ENCODE measurements around the gene HDAC9.

Gene HDAC9

DNA sequence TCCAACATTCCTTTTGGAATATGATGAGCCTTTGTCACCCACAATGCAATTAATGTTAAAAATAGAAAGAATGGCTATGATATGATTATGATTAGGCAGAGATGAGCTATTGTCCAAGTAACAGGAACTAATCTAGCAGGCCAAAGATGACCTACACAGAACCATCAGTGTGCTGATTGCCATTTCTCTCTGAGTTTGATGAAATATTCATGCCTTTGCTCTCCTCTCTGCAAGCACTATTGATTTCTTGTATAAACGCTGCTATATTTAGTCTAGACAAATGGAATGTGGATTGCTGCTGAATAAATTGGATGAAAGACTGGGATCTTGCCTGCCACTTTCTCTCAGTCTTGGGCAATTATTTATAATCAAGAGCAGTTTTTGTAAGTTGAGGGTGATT is 85.4 kb downstream of the HDAC9 start:
- no peak for TF ChIP-seq CTCF (IDR thresholded peaks at IDR 0.05; ENCODE audit: extremely low read depth, missing control alignments)
- no peak for DNase-seq (ENCODE audit: low spot score)

DNA sequence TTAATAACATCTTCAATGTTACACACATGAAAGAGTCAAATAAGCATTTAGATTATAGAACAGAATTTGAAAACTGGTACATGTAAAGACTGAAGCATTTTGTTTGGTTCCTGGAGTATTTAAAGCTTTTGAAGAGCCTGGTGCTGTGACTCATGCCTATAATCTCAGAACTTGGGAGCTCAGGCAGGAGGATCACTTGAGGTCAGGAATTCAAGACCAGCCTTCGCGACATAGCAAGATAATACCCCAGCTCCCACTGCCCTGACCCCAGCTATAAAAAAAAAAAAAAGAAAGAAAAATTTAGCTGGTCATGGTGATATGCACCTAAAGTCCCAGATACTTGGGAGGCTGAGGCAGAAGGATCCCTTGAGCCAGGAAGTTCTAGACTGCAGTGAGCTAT is 87.8 kb downstream of the HDAC9 start:
- no peak for TF ChIP-seq CTCF (IDR thresholded peaks at IDR 0.05; ENCODE audit: extremely low read depth, missing control alignments)
- DNase-seq (ENCODE audit: low spot score): no peak

- DNase-seq (ENCODE audit: low spot score): no peak
- no peak for TF ChIP-seq CTCF (IDR thresholded peaks at IDR 0.05; ENCODE audit: extremely low read depth, missing control alignments)
Observed at GRCh38 chr7:18590241-18590640, 94.7 kb downstream of the HDAC9 start.

DNA sequence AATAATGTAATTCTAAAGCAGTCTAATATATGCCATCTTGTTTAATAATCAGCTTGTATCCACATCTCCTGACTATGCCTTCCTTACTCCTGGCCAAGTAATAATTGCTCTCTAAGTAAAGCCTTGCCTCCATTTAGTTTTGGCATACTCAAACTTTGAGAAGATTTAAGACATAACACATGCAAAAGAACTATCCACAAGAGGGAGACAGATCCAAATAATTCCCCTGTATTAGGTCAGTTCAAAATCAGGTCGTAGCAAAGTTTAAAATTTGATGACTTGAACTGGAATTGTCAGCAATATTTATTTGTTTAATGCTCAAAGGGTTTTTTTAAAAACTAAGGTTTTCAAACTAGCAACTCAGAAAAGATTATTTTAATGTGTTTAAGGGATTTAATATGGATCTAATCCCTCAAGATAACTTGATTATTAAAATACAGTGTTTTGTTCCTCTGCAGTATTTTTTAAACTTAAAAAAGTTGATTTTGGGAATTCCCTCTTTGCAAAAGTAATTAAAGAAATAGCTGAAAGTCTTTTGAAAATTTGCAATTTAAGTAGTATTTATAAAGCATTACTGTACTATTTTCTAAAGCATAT is 95.3 kb downstream of the HDAC9 start:
- TF ChIP-seq CTCF (IDR thresholded peaks at IDR 0.05; ENCODE audit: extremely low read depth, missing control alignments): no peak
- DNase-seq (ENCODE audit: low spot score): no peak

DNA sequence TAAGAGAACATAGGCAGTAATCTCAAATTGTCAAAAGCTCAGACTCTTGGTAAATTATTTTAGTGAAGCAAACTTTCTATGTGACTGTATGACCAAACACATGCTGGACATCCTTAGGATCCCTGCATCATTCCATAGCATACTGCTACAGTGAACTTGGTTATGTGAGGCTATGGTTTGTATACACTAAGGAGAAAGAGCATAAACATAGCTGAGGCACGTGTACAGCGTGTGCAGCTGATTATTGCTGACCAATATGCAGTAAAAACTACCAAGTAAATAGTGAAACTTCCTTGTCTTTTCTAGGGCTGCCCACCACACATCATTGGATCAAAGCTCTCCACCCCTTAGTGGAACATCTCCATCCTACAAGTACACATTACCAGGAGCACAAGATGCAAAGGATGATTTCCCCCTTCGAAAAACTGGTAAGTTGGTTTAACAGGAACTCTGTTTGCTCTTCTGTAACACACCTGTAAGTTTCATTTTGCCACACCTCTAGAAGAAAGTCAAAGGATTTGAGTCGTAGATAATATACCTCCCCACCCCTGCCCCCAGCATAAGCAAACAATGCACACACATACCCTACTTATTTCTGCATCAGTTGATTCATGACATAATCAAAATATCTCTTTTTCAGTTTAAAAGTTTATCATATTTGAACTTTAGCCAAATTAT is 98.2 kb downstream of the HDAC9 start:
- TF ChIP-seq CTCF (IDR thresholded peaks at IDR 0.05; ENCODE audit: extremely low read depth, missing control alignments): no peak
- DNase-seq (ENCODE audit: low spot score): no peak

DNA sequence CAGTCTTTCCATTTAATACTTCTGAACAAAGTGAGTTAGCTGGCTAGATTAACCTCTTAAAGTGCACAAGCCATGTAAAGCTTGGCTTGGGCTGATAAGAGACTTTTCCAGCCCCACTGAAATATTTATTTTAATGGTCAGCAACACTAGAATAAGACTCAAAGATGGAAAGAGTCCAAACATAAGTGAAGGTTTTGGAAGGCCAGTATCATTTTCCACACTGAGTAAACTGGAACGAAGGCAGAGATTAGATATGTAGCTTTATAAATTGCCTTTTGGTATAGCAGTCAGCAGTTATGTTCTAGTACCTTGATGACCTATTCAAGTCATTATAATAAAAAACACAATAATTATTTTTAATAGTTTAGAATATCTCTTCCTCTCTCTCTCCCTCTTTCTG is 102.2 kb downstream of the HDAC9 start:
- TF ChIP-seq CTCF (IDR thresholded peaks at IDR 0.05; ENCODE audit: extremely low read depth, missing control alignments): no peak
- DNase-seq (ENCODE audit: low spot score): no peak

GRCh38 chr7:18607025-18607424 is 111.5 kb downstream of the HDAC9 start:
- TF ChIP-seq CTCF (IDR thresholded peaks at IDR 0.05; ENCODE audit: extremely low read depth, missing control alignments): no peak
- no peak for DNase-seq (ENCODE audit: low spot score)
